GM19240 (cell line): ENCODE measurements around the gene CEP97.
"Not testable (repeated sequence)": the region's sequence is repeated elsewhere in the genome, so short reads cannot be mapped to it uniquely, and the experiment has no call there.

Source experiments
- DNase-seq: peaks from one replicate; pipeline ENCODE4 v3.0.0; 2011; ENCODE audit warnings: low spot score; ENCODE audit not compliant: insufficient read length

Gene CEP97

GRCh38 chr3:101762041-101762646 is 37.7 kb downstream of the CEP97 start:
- no peak for DNase-seq

- DNase-seq, result not testable (repeated sequence)
Measured at GRCh38 chr3:101777745-101778281, 53.4 kb downstream of the CEP97 start.

GRCh38 chr3:101778385-101779046 is 54.1 kb downstream of the CEP97 start:
- no peak for DNase-seq

GRCh38 chr3:101779047-101779821 is 54.8 kb downstream of the CEP97 start, which contains the start of gene NXPE3:
Gene NXPE3, plus strand, starts transcription at chr3:101779211. Its CDS starts 6,386 bp downstream, at chr3:101785597.
- peak; percentile 69 for DNase-seq

GRCh38 chr3:101779822-101780381 is 55.5 kb downstream of the CEP97 start:
- no peak for DNase-seq

- no peak for DNase-seq
Measured at GRCh38 chr3:101780661-101781060, 56.2 kb downstream of the CEP97 start.

- no peak for DNase-seq
Measured at GRCh38 chr3:101781166-101781565, 56.8 kb downstream of the CEP97 start.

GRCh38 chr3:101784855-101785613 is 60.6 kb downstream of the CEP97 start:
- DNase-seq, result no peak

- DNase-seq, result no peak
Measured at GRCh38 chr3:101791778-101792177, 67.4 kb downstream of the CEP97 start.

- no peak for DNase-seq
Measured at GRCh38 chr3:101796077-101796680, 71.8 kb downstream of the CEP97 start.

- no peak for DNase-seq
Measured at GRCh38 chr3:101801174-101801573, 76.8 kb downstream of the CEP97 start.

- DNase-seq, result no peak
Measured at GRCh38 chr3:101802179-101802578, 77.8 kb downstream of the CEP97 start.

GRCh38 chr3:101803173-101803782 is 78.9 kb downstream of the CEP97 start:
- DNase-seq, result no peak

- DNase-seq, result no peak
Measured at GRCh38 chr3:101803939-101804338, 79.5 kb downstream of the CEP97 start.

- DNase-seq, result no peak
Measured at GRCh38 chr3:101806491-101806890, 82.1 kb downstream of the CEP97 start.

GRCh38 chr3:101807888-101808287 is 83.5 kb downstream of the CEP97 start:
- DNase-seq, result no peak

GRCh38 chr3:101809178-101810021 is 85.0 kb downstream of the CEP97 start:
- no peak for DNase-seq

- no peak for DNase-seq
Measured at GRCh38 chr3:101810022-101810418, 85.6 kb downstream of the CEP97 start.

- no peak for DNase-seq
Measured at GRCh38 chr3:101811875-101812274, 87.5 kb downstream of the CEP97 start.
